HCT116 (cell line): ENCODE measurements around the gene FRMPD1. TPM values are rescaled to one million over a fixed set of nuclear protein-coding genes. Genes with fewer than 3 reads are reported as not detected.
A peak's percentile ranks its signal among the peaks of the same experiment; 100 is the strongest.

ENCODE experiments used
- ATAC-seq: fragments of 200-7000 bp; cut with Tn5 transposase; 2 replicates; pipeline ENCODE4 v1.9.1; 2020; ENCODE audit warnings: mild to moderate bottlenecking, moderate library complexity
- BruUV-seq: library from RNA; stranded (reverse); fragments of 400-500 nt; replicated peaks from 2 replicates; lab custom pipeline; 2021; lab: Mats Ljungman, UMichigan
- CTCF ChIA-PET: fragments of 300-600 bp; sonication (Branson Sonifier 250); formaldehyde crosslinking; loops from one replicate; lab custom pipeline; 2021; ENCODE audit warnings: antibody characterized with exemption; lab: Charles Lee
- POLR2A ChIA-PET: fragments of 300-600, 350-600 bp; sonication (Branson Sonifier 250); formaldehyde crosslinking; loops from one replicate; lab custom pipeline; 2021; ENCODE audit warnings: antibody characterized with exemption; lab: Charles Lee
- RAD21 ChIA-PET, 2 experiments: fragments of 300-600 bp; sonication (Branson Sonifier 250); formaldehyde crosslinking; loops; one replicate each; lab custom pipeline; 2023; ENCODE audit warnings: low total read pairs in 2 of 2; ENCODE audit not compliant: uncharacterized antibody in 2 of 2, unreplicated experiment in 2 of 2, low non-redundant PET in 1 of 2; lab: Charles Lee
- DNase-seq: peaks from one replicate; pipeline ENCODE4 v3.0.0-alpha.2; 2010; ENCODE audit warnings: low read depth, low spot score
- H2AFZ ChIP-seq: fragments of 200-600 bp; shearing (Covaris generic), sonication (generic); 2 replicates; pipeline ENCODE4 v1.6.1; 2017; ENCODE audit warnings: low read depth, mixed run types, mixed read lengths, antibody characterized with exemption, low read length; ENCODE audit not compliant: poor library complexity, severe bottlenecking
- H3K27ac ChIP-seq: 2 replicates; pipeline ENCODE4 v1.5.1; 2012; ENCODE audit warnings: low read depth, low read length
- H3K27me3 ChIP-seq: fragments of 200-600 bp; sonication (generic); 2 replicates; pipeline ENCODE4 v1.6.1; 2016; ENCODE audit warnings: mixed run types, low read length, mixed read lengths; ENCODE audit not compliant: insufficient read depth
- H3K36me3 ChIP-seq, 2 experiments: fragments of 200-500 bp in 1 of 2; fragments of 200-600 bp in 1 of 2; sonication (Bioruptor generic) in 1 of 2; sonication (generic) in 1 of 2; 2 replicates each; pipeline versions ENCODE4 v1.5.1 to v1.6.1; 2014 to 2016; ENCODE audit warnings: low read length in 2 of 2, inconsistent platforms in 1 of 2, mixed read lengths in 1 of 2, mixed run types in 1 of 2; ENCODE audit not compliant: insufficient read depth in 2 of 2, control insufficient read depth in 1 of 2
- H3K4me1 ChIP-seq, 2 experiments: fragments of 200-600 bp in 1 of 2; sonication (generic) in 1 of 2; 2 replicates each; pipeline versions ENCODE4 v1.5.1 to v1.6.1; 2012 to 2017; ENCODE audit warnings: low read length in 2 of 2, inconsistent platforms in 1 of 2, mild to moderate bottlenecking in 1 of 2, mixed read lengths in 1 of 2, mixed run types in 1 of 2, moderate library complexity in 1 of 2; ENCODE audit not compliant: insufficient read depth in 2 of 2, control insufficient read depth in 1 of 2
- H3K4me2 ChIP-seq: fragments of 200-600 bp; sonication (generic); 2 replicates; pipeline ENCODE4 v1.6.1; 2017; ENCODE audit warnings: mixed run types, low read length, mixed read lengths
- H3K4me3 ChIP-seq, 2 experiments: fragments of 200-600 bp in 1 of 2; sonication (generic) in 1 of 2; replicated peaks in 1 of 2; 2 replicates each; pipeline ENCODE4 v1.5.1; 2011 to 2016; ENCODE audit warnings: low read length in 2 of 2, control low read depth in 1 of 2, low read depth in 1 of 2, mild to moderate bottlenecking in 1 of 2, mixed read lengths in 1 of 2, mixed run types in 1 of 2
- H3K79me2 ChIP-seq: fragments of 200-600 bp; sonication (generic); 2 replicates; pipeline ENCODE4 v1.6.1; 2017; ENCODE audit warnings: mild to moderate bottlenecking, mixed run types, low read length, moderate library complexity, mixed read lengths; ENCODE audit not compliant: insufficient read depth
- H3K9ac ChIP-seq: fragments of 200-600 bp; sonication (generic); 2 replicates; pipeline ENCODE4 v1.6.1; 2016; ENCODE audit warnings: low read length, mixed read lengths
- H3K9me2 ChIP-seq: fragments of 200-600 bp; sonication (generic), shearing (Covaris generic); 2 replicates; pipeline ENCODE4 v1.6.1; 2017; ENCODE audit warnings: mixed run types, mild to moderate bottlenecking, moderate library complexity; ENCODE audit not compliant: insufficient read depth
- H3K9me3 ChIP-seq, 2 experiments: fragments of 200-500 bp in 1 of 2; fragments of 200-600 bp in 1 of 2; sonication (Bioruptor generic) in 1 of 2; sonication (generic) in 1 of 2; 2 replicates each; pipeline ENCODE4 v1.6.1; 2014 to 2017; ENCODE audit warnings: low read length in 2 of 2, mixed read lengths in 2 of 2, inconsistent platforms in 1 of 2, low read depth in 1 of 2, mild to moderate bottlenecking in 1 of 2, mixed run types in 1 of 2, moderate library complexity in 1 of 2; ENCODE audit not compliant: control insufficient read depth in 1 of 2, insufficient read depth in 1 of 2
- H4K20me1 ChIP-seq: fragments of 200-600 bp; sonication (generic), shearing (Covaris generic); 2 replicates; pipeline ENCODE4 v1.6.1; 2017; ENCODE audit warnings: mixed run types, mild to moderate bottlenecking, moderate library complexity; ENCODE audit not compliant: insufficient read depth
- CBX3 ChIP-seq: IDR thresholded peaks from 2 replicates; pipeline ENCODE4 v1.6.1; 2012; ENCODE audit warnings: low read depth
- CEBPB ChIP-seq: IDR thresholded peaks from 2 replicates; pipeline ENCODE4 v1.6.1; 2012; ENCODE audit warnings: low read depth
- EGR1 ChIP-seq: IDR thresholded peaks from 2 replicates; pipeline ENCODE4 v1.6.1; 2012; ENCODE audit warnings: low read depth
- ELF1 ChIP-seq: IDR thresholded peaks from 2 replicates; pipeline ENCODE4 v1.6.1; 2012; ENCODE audit warnings: low read depth, borderline replicate concordance
- FOSL1 ChIP-seq: IDR thresholded peaks from 2 replicates; pipeline ENCODE4 v1.6.1; 2012; ENCODE audit warnings: low read depth
- JUND ChIP-seq: IDR thresholded peaks from 2 replicates; pipeline ENCODE4 v1.6.1; 2012
- MAX ChIP-seq: IDR thresholded peaks from 2 replicates; pipeline ENCODE4 v1.6.1; 2012
- POLR2A ChIP-seq: IDR thresholded peaks from 2 replicates; pipeline ENCODE4 v1.7.0; 2011; ENCODE audit warnings: borderline replicate concordance; ENCODE audit not compliant: insufficient read depth, insufficient read length; ENCODE audit errors: extremely low read depth
- POLR2AphosphoS5 ChIP-seq: IDR thresholded peaks from 2 replicates; pipeline ENCODE4 v1.6.1; 2011; ENCODE audit warnings: mild to moderate bottlenecking, low read depth, low read length, moderate library complexity
- RAD21 ChIP-seq: IDR thresholded peaks from 2 replicates; pipeline ENCODE4 v1.6.1; 2012; ENCODE audit warnings: low read depth, mild to moderate bottlenecking
- REST ChIP-seq: IDR thresholded peaks from 2 replicates; pipeline ENCODE4 v1.6.1; 2012; ENCODE audit warnings: low read depth
- SIN3A ChIP-seq: IDR thresholded peaks from 2 replicates; pipeline ENCODE4 v1.6.1; 2012; ENCODE audit warnings: low read depth
- SP1 ChIP-seq: IDR thresholded peaks from 2 replicates; pipeline ENCODE4 v1.6.1; 2012; ENCODE audit warnings: low read depth
- SRF ChIP-seq: IDR thresholded peaks from 2 replicates; pipeline ENCODE4 v1.6.1; 2012; ENCODE audit warnings: low read depth
- TCF7L2 ChIP-seq: IDR thresholded peaks from 2 replicates; pipeline ENCODE4 v1.7.0; 2011; ENCODE audit warnings: borderline replicate concordance, inconsistent platforms; ENCODE audit not compliant: insufficient read depth, insufficient read length; ENCODE audit errors: extremely low read depth
- YY1 ChIP-seq: IDR thresholded peaks from 2 replicates; pipeline ENCODE4 v1.6.1; 2011; ENCODE audit warnings: low read length, low read depth, moderate library complexity, mild to moderate bottlenecking; ENCODE audit not compliant: insufficient replicate concordance; ENCODE audit errors: extremely low read depth
- ZBTB33 ChIP-seq: IDR thresholded peaks from 2 replicates; pipeline ENCODE4 v1.6.1; 2011; ENCODE audit warnings: mild to moderate bottlenecking, low read length, moderate library complexity; ENCODE audit not compliant: insufficient replicate concordance; ENCODE audit errors: extremely low read depth
- ZFX ChIP-seq: fragments of 450-650 bp; IDR thresholded peaks from 2 replicates; pipeline ENCODE4 v1.6.1; 2017
- ZNF274 ChIP-seq: fragments of 200-500 bp; sonication (Bioruptor generic); IDR thresholded peaks from 2 replicates; pipeline ENCODE4 v1.6.1; 2014; ENCODE audit warnings: mild to moderate bottlenecking, low read depth, low read length, inconsistent platforms
- intact Hi-C: fragments of 100-400 bp; cut with micrococcal nuclease; formaldehyde crosslinking; loops from 2 replicates; pipeline ENCODE4 v1.10.0; 2022
- total RNA-seq: library from RNA; stranded (reverse); gene quantifications from one replicate; pipeline ENCODE4 v1.2.1, GENCODE V29; 2021; ENCODE audit not compliant: unreplicated experiment

The FRMPD1 gene
- total RNA-seq, 1 experiment from 2014 or later: 0.52 TPM

GRCh38 chr9:37746448-37747270 is 95.9 kb downstream of the FRMPD1 start:
- Histone ChIP-seq H3K27me3 (no peaks in the 10 kb centered on the region), H3K9me3 (no peaks in the 10 kb centered on the region), H4K20me1 (no peaks in the 10 kb centered on the region), H3K9me2 (no peaks in the 10 kb centered on the region), H3K4me3 (no peak overlapping the region), H3K9ac (no peak overlapping the region), H3K4me2 (no peak overlapping the region), H3K4me1 (no peaks in the 10 kb centered on the region), H3K36me3 (no peaks in the 10 kb centered on the region), H3K27ac (no peak overlapping the region), H3K79me2 (no peaks in the 10 kb centered on the region)
- BruUV-seq: no TSS peak
- ChIA-PET POLR2A (no interaction called here), RAD21 (no interaction called here), CTCF (interaction anchor here (0.8 kb wide), 1 partner anchor 517 kb away, joined by 3 read pairs; no protein-coding TSS in a partner anchor)
- peak; percentile 41 for ATAC-seq
- TF ChIP-seq SP1: no peak
- no peak for TF ChIP-seq ZBTB33
- no peak for TF ChIP-seq ZFX
- no peak for TF ChIP-seq YY1
- TF ChIP-seq FOSL1: no peak
- TF ChIP-seq SRF: no peak
- TF ChIP-seq EGR1: no peak
- TF ChIP-seq RAD21: no peak
- no peak for TF ChIP-seq REST
- TF ChIP-seq CEBPB: no peak
- TF ChIP-seq ZNF274: no peak
- TF ChIP-seq ELF1: no peak
- no peak for TF ChIP-seq JUND
- TF ChIP-seq SIN3A: no peak
- TF ChIP-seq TCF7L2: no peak
- TF ChIP-seq POLR2A: no peak
- no peak for TF ChIP-seq CBX3
- no peak for TF ChIP-seq POLR2AphosphoS5
- no peak for TF ChIP-seq MAX
- TF ChIP-seq, all 23 proteins: peak for 0
- intact Hi-C loops: loop anchor here (2.0 to 10.0 kb wide), 3 partner anchors 164 to 616 kb away; partner anchors contain the start of gene POLR1E
- no peak for DNase-seq
- H2AFZ ChIP-seq: peak overlapping the region; percentile 73
